GM13976 (cell line): ENCODE results near the gene SMU1.

Experiments
- DNase-seq: peaks from one replicate; pipeline ENCODE4 v3.0.0; 2012; ENCODE audit warnings: low spot score
- CTCF ChIP-seq: IDR thresholded peaks from 2 replicates; pipeline ENCODE4 v1.5.1; 2012; ENCODE audit warnings: borderline replicate concordance, mild to moderate bottlenecking; ENCODE audit not compliant: insufficient read depth; ENCODE audit errors: extremely low read depth, missing control alignments, control extremely low read depth
- in situ Hi-C: fragments of 300-500 bp; cut with MboI; formaldehyde crosslinking; loops from one replicate; pipeline ENCODE4 v1.12.0; 2022; ENCODE audit warnings: low sequenced_read_pairs, mixed read lengths, inconsistent platforms; ENCODE audit not compliant: unreplicated experiment

The SMU1 gene

DNA sequence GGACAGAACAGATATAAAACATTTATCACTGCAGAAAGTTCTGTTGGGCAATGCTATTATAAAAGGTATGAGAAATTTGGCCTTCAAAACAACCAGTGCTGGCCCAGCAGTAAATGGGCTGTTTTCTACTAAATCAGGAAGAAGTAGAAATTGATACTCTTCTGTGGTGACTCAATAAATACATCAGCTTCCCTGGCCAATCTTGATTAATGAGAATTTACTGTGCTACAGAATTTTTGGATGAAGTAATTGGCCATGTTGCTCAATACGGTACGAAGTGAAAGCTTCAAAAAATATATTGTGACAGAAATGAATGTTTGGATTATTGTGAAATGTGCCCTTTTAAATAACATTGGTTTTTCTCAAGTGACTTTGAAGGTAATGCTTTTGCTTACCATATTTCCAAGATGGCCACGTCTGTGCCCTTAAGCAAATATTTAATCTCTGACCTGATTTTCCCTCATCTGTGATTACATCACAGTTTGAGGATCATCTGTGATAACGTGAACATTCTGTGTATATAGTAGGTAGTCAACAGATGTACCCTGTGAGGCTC is 47.2 kb downstream of the SMU1 start:
- DNase-seq = no peak
- in situ Hi-C loops = no loop called here

DNA sequence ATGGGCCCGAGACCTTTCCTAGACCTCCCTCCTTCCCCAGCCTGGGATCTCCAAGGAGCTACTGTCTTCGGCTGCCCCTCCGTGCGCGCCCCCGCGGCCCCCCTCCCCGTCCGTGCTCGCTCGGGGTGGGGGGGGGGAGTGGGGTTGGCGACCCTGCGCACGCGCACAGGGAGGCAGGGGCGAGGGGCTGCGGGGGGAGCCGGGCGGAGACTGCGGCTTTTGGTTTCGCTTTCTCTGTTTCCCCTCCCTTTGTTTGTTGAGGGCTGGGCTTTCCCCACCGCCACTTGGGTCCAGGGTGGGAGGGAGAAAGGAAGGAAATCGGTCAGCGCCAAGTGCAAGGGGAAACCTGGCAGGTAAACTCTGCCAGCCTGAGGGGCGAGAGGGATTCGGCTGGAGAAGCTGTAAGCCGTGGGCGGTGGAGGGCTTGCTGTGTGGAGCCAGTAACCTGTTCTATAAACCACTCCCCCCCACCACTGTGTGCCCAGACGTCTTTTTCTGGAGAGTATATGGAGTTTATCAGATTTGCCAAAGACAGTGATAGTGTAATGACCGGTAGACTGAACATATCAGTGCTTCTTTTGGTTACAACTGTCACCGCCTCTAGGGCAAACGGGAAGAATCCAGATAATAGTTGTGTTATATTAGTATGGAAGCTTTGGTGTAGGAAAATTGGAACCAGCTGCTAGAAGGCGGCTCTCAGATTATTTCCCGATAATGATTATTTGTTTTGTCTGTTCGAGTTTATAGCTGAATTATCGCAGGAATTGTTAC is 50.7 kb downstream of the SMU1 start:
- TF ChIP-seq CTCF = no peak
- in situ Hi-C loops = no loop called here
- DNase-seq = peak; percentile 81

More for the DNA sequence above, 47.2 kb downstream of the SMU1 start:
- no peak for TF ChIP-seq CTCF

- no peak for TF ChIP-seq CTCF
- in situ Hi-C loops = no loop called here
- peak; percentile 97 for DNase-seq
These were observed 51.4 kb downstream of the SMU1 start, which contains the start of gene DNAJA1 for GRCh38 chr9:33024966-33025571. TSS of gene DNAJA1 (plus strand) at chr9:33025273. CDS start at chr9:33026485, 1,212 bp downstream.

DNA sequence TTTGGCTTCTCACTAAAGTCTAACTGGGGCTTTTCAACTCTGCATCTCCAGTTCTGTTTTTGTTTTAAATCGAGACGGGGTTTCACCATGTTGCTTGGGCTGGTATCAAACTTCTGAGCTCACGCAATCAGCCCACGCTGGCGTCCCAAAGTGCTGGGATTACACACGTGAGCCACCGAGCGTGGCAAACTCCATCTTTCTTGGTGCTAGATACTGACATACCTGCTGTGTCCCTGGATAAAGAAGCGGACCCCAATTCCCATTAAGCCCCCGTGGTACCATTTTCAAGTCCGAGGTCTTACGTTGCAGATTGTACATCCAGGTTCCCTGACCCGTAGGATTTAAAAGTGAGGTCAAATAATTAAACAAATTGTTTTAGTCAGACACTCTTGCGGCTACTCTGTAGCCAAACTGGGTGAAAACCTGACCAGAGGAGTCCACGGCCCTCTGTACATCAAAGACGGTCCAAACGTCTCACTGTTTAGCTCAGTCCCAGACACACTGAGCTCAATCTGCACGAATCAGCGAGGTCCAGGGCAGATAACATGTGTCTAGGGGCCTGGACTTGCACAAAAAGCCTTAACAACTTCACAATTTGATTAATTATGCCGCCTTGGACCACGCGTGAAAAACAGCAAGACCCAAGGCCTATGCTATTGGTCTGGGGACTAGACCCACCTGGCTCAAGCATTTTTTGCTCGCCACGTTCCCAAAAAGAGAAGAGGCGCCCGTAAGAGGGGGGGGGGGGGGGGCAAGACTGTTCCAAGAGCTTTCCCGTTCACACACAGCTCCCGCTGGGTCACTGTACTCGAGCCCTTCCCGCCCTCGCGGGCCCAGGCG is 52.1 kb downstream of the SMU1 start:
- in situ Hi-C loops = no loop called here
- DNase-seq = peak; percentile 36
- no peak for TF ChIP-seq CTCF

GRCh38 chr9:33023661-33024060 is 52.8 kb downstream of the SMU1 start:
- no peak for DNase-seq
- TF ChIP-seq CTCF = no peak
- in situ Hi-C loops = no loop called here

GRCh38 chr9:33022755-33023154 is 53.7 kb downstream of the SMU1 start:
- DNase-seq = no peak
- in situ Hi-C loops = no loop called here
- no peak for TF ChIP-seq CTCF
